LNCaP clone FGC (cell line): Measurements from ENCODE around the gene MSL1.

Source experiments
- DNase-seq: peaks from one replicate; pipeline ENCODE4 v3.0.0-alpha.2; 2011; ENCODE audit warnings: low read depth
- H3K4me3 ChIP-seq: 2 replicates; pipeline ENCODE4 v1.5.1; 2011; ENCODE audit warnings: mild to moderate bottlenecking, low read depth, low read length, control low read depth
- CTCF ChIP-seq: IDR thresholded peaks from 2 replicates; pipeline ENCODE4 v1.5.1; 2012; ENCODE audit warnings: mild to moderate bottlenecking; ENCODE audit not compliant: control insufficient read depth, insufficient read depth; ENCODE audit errors: extremely low read depth

MSL1 gene

GRCh38 chr17:40095944-40096791, 25.6 kb upstream of the MSL1 start:
- DNase-seq, result no peak
- TF ChIP-seq CTCF, result no peak
- H3K4me3 ChIP-seq, result no peak overlapping the region

GRCh38 chr17:40097087-40097486, 24.7 kb upstream of the MSL1 start:
- no peak for TF ChIP-seq CTCF
- DNase-seq, result no peak
- H3K4me3 ChIP-seq, result no peak overlapping the region

GRCh38 chr17:40097931-40098845, 23.6 kb upstream of the MSL1 start:
- no peak for TF ChIP-seq CTCF
- no peak for DNase-seq
- peak overlapping the region; percentile 28 for H3K4me3 ChIP-seq

- TF ChIP-seq CTCF, result no peak
- H3K4me3 ChIP-seq, result peak overlapping the region; percentile 81
- peak; percentile 95 for DNase-seq
Measured at GRCh38 chr17:40098846-40099618, 22.7 kb upstream of the MSL1 start.

GRCh38 chr17:40099619-40100418, 22.0 kb upstream of the MSL1 start:
- no peak for TF ChIP-seq CTCF
- DNase-seq, result no peak

GRCh38 chr17:40100419-40100668, 21.4 kb upstream of the MSL1 start, which contains the start of gene NR1D1:
Gene NR1D1 (minus strand): TSS chr17:40100589. CDS start chr17:40100094, 495 bp downstream.
- H3K4me3 ChIP-seq, result peak within 1 kb of the TSS; percentile 81
- DNase-seq, result no peak
- TF ChIP-seq CTCF, result no peak

More at GRCh38 chr17:40099619-40100418, 22.0 kb upstream of the MSL1 start:
- H3K4me3 ChIP-seq, result peak overlapping the region; percentile 81
